ENCODE results near the gene PODN. TPM values are rescaled to one million over a fixed set of nuclear protein-coding genes. Genes with fewer than 3 reads are reported as not detected.
A peak's percentile ranks its signal among the peaks of the same experiment; 100 is the strongest.

Gene PODN
- total RNA-seq, 1 donor from 2014 or later, result not detected

DNA sequence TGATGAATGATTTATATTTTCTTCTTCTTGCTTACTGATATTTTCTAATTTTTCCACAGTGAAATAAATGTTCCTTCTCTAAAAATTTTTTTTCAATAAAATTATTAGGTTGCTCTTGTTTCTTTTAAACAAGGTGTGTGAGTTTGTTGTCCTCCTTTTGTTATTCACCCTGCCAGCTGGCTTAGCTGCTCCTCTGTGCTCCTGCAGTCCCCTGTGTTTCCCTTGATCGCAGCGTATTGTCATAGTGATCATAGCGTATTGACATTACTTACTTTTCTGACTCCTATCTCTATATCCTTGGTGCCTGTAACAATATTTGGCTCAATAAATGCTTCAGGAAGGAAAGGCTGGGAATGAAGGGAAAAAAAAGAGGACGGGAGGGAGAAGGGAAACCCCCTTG lies 24.9 kb upstream of the PODN start:
- H3K4me1 Mint-ChIP-seq (ENCODE audit: low read depth), result no peaks in the 10 kb centered on the region
- no peak overlapping the region for H3K4me3 Mint-ChIP-seq
- no peak for DNase-seq (ENCODE audit: low spot score)
- peaks cover 22% of the 10 kb centered on the region for H3K36me3 Mint-ChIP-seq (ENCODE audit: low read depth)
- H3K9me3 Mint-ChIP-seq, result no peaks in the 10 kb centered on the region
- H3K27me3 Mint-ChIP-seq (ENCODE audit: insufficient read depth), result no peaks in the 10 kb centered on the region
- intact Hi-C loops (cut with micrococcal nuclease), result no loop called here
- no peak overlapping the region for H3K27ac Mint-ChIP-seq

- Mint-ChIP-seq H3K27me3 (ENCODE audit: insufficient read depth) (no peaks in the 10 kb centered on the region), H3K27ac (no peak overlapping the region), H3K9me3 (no peaks in the 10 kb centered on the region), H3K36me3 (ENCODE audit: low read depth) (peaks cover 18% of the 10 kb centered on the region), H3K4me3 (no peak overlapping the region), H3K4me1 (ENCODE audit: low read depth) (no peaks in the 10 kb centered on the region)
- DNase-seq (ENCODE audit: low spot score), result no peak
- intact Hi-C loops (cut with micrococcal nuclease), result no loop called here
These were observed 23.4 kb upstream of the PODN start for GRCh38 chr1:53038566-53038965.

DNA sequence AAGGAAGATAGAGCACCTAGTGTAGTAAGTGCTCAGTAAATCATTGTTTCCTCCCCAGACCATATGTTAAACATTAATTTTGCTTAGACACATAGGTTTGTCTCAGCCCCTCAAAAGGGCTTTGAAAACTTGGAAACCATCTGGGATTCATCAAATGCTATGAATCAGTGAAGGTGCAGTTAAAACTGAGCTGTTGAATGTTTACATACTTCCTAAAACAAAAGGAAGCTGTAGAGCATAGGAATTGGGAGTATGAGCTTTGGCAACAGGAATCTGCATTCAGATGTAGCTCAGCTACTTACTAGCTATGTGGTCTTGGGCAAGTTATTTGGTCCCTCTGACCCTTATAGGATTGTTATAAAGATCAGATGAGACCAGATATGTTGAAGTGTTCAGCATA lies 18.7 kb upstream of the PODN start:
- H3K4me1 Mint-ChIP-seq (ENCODE audit: low read depth), result peaks cover 12% of the 10 kb centered on the region
- H3K4me3 Mint-ChIP-seq, result no peak overlapping the region
- no peak overlapping the region for H3K27ac Mint-ChIP-seq
- no peaks in the 10 kb centered on the region for H3K9me3 Mint-ChIP-seq
- peaks cover 23% of the 10 kb centered on the region for H3K36me3 Mint-ChIP-seq (ENCODE audit: low read depth)
- intact Hi-C loops (cut with micrococcal nuclease), result no loop called here
- DNase-seq (ENCODE audit: low spot score), result no peak
- H3K27me3 Mint-ChIP-seq (ENCODE audit: insufficient read depth), result no peaks in the 10 kb centered on the region

DNA sequence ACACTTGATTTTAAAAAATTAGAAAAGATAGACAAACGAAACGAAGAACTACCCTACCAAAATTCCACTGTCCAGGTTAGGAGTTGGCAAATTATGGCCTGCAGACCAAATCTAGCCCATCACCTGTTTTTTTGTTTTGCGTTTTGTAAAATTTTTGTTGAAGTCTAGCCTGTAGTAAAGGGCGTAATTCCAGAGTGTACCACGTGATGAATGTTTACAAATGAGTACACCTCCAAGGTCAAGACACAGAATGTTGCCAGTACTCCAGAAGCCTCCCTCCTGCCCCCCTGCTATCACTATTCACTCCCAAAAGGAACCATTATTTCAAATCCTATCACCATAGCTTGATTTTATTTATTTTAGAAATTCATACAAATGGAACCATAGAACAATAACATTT lies 17.1 kb upstream of the PODN start:
- peaks cover 15% of the 10 kb centered on the region for H3K36me3 Mint-ChIP-seq (ENCODE audit: low read depth)
- DNase-seq (ENCODE audit: low spot score), result no peak
- no peaks in the 10 kb centered on the region for H3K27me3 Mint-ChIP-seq (ENCODE audit: insufficient read depth)
- peaks cover 14% of the 10 kb centered on the region for H3K4me1 Mint-ChIP-seq (ENCODE audit: low read depth)
- intact Hi-C loops (cut with micrococcal nuclease), result no loop called here
- H3K27ac Mint-ChIP-seq, result no peak overlapping the region
- H3K9me3 Mint-ChIP-seq, result no peaks in the 10 kb centered on the region
- no peak overlapping the region for H3K4me3 Mint-ChIP-seq

DNA sequence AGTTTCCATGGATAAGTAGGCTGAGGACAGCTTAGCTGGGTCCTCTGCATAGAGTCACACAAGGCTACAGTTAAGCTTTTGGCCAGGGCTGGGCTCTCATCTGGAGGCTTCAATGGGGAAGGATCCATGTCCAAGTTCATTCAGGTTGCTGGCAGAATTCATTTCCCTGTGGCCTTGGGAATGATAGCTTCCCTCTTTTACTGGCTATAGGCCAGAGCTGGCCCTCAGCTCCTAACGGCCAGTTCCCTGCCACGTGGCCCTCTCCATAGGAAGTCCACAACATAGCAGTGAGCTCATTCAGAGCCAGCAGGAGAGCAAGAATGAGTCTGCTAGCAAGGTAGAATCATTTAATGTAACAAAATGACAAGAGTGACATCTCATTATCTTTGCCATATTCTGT lies 15.1 kb upstream of the PODN start:
- H3K4me1 Mint-ChIP-seq (ENCODE audit: low read depth), result peaks cover 14% of the 10 kb centered on the region
- H3K9me3 Mint-ChIP-seq, result no peaks in the 10 kb centered on the region
- no peak overlapping the region for H3K27ac Mint-ChIP-seq
- DNase-seq (ENCODE audit: low spot score), result no peak
- H3K4me3 Mint-ChIP-seq, result no peak overlapping the region
- H3K27me3 Mint-ChIP-seq (ENCODE audit: insufficient read depth), result no peaks in the 10 kb centered on the region
- intact Hi-C loops (cut with micrococcal nuclease), result no loop called here
- peaks cover 15% of the 10 kb centered on the region for H3K36me3 Mint-ChIP-seq (ENCODE audit: low read depth)

DNA sequence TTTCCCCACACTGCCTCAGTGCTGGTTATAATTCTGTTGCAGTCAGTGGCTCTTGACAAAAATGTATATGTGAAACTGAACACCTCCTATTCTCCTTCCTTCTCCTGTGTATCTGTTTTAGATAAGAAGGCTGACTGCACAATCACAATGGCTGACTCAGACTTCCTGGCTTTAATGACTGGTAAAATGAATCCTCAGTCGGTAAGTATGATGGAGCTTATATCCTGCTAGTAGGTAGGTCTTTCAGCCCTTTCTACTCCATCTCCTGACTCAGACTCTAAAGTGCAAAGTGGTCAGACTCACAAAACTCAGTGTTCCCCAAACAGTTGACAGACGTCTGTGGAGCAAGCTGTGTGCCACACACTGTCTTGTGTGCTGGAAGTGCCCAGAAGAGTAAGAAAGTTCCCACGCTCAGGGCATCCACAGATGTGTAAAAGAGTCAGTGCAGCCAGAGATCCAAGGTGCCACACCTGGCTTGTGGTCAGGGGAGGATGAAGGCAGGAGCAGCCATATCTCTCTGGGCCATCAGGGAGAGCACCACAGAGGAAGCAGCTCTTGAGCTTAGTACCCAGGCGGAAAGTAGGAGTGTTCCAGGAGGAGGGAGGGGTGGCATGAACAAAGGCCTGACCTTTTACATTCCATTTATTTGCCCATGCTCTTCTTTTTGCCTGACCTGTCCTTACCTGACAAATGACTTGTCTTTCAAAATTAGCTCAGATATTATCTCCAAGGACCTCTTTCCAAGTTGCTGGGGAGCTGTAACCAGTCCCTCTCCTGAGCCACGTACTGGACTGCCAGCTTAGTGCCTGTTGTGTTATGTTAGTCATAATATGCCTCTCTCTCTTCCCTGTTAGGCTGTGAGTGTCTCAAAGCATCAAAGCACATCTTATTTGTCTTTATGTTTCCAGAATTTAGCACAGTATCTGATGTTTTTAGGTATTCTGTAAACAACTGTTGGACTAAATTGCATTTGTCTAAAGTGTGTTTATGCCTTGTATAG lies 14.0 kb upstream of the PODN start:
- no peak for DNase-seq (ENCODE audit: low spot score)
- Mint-ChIP-seq H3K27me3 (ENCODE audit: insufficient read depth) (no peaks in the 10 kb centered on the region), H3K4me3 (no peak overlapping the region), H3K36me3 (ENCODE audit: low read depth) (peaks cover 24% of the 10 kb centered on the region), H3K9me3 (no peaks in the 10 kb centered on the region), H3K27ac (peak overlapping the region; percentile 16), H3K4me1 (ENCODE audit: low read depth) (peaks cover 14% of the 10 kb centered on the region)
- intact Hi-C loops (cut with micrococcal nuclease), result no loop called here

DNA sequence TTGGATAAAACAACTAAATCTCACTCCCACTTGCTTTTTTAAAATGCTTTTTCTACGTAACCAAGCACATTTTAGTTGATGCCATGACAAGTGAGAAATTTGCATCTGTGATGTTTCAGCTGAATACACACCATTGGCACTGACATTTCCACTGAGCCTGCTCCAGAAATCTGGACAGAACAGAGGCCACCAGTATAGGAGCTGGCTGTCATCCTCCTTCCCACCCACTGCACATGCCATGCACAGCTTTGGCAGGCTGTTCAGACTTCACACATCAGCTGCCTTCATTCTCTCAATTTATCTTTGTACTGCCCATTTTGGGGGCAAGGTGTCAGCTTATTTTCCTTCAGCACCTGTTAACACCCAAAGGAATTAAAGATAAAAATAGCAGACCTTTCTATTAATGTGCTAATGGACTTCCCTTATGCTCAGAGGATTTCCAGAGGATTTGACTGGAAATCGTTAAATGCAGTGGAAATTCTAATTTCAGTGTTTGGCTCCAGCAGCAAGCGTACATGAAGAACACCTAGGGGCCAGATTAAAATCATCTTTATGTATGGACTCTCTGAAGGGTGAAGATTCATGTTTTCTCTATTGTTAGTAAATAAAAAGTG lies 12.9 kb upstream of the PODN start:
- Mint-ChIP-seq H3K4me3 (no peak overlapping the region), H3K9me3 (no peaks in the 10 kb centered on the region), H3K36me3 (ENCODE audit: low read depth) (peaks cover 30% of the 10 kb centered on the region), H3K27me3 (ENCODE audit: insufficient read depth) (no peaks in the 10 kb centered on the region), H3K4me1 (ENCODE audit: low read depth) (peaks cover 14% of the 10 kb centered on the region), H3K27ac (no peak overlapping the region)
- no peak for DNase-seq (ENCODE audit: low spot score)
- intact Hi-C loops (cut with micrococcal nuclease), result no loop called here

DNA sequence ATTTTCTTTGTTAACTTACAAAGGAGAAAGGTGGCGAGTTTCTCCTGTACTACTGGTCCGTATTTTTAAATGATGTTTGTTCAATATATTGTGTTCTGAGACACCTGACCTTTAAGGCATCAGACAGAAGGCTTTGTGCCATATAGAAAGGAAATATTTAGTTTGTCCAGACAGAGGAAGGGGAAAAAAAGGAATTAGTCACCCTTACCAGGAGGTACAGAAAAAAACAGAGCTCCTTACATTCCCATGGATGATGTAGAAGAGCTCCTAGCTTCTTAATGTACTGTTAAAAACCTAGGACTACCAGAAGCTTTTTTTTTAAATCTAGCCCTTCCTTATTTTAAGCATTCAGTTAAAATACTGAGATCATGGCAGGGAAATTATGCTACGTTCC lies 12.4 kb upstream of the PODN start:
- Mint-ChIP-seq H3K4me3 (no peak overlapping the region), H3K27me3 (ENCODE audit: insufficient read depth) (no peaks in the 10 kb centered on the region), H3K9me3 (no peaks in the 10 kb centered on the region), H3K27ac (no peak overlapping the region), H3K36me3 (ENCODE audit: low read depth) (peaks cover 32% of the 10 kb centered on the region), H3K4me1 (ENCODE audit: low read depth) (peaks cover 14% of the 10 kb centered on the region)
- intact Hi-C loops (cut with micrococcal nuclease), result no loop called here
- no peak for DNase-seq (ENCODE audit: low spot score)

GRCh38 chr1:53050310-53050709 lies 11.7 kb upstream of the PODN start:
- intact Hi-C loops (cut with micrococcal nuclease), result no loop called here
- H3K4me1 Mint-ChIP-seq (ENCODE audit: low read depth), result peaks cover 14% of the 10 kb centered on the region
- no peak overlapping the region for H3K27ac Mint-ChIP-seq
- DNase-seq (ENCODE audit: low spot score), result no peak
- no peaks in the 10 kb centered on the region for H3K27me3 Mint-ChIP-seq (ENCODE audit: insufficient read depth)
- H3K9me3 Mint-ChIP-seq, result no peaks in the 10 kb centered on the region
- peaks cover 38% of the 10 kb centered on the region for H3K36me3 Mint-ChIP-seq (ENCODE audit: low read depth)
- no peak overlapping the region for H3K4me3 Mint-ChIP-seq

- H3K4me1 Mint-ChIP-seq (ENCODE audit: low read depth), result peaks cover 14% of the 10 kb centered on the region
These were observed 10.3 kb upstream of the PODN start for GRCh38 chr1:53051676-53052075.

GRCh38 chr1:53057127-53057526 lies 4.9 kb upstream of the PODN start:
- no peak for DNase-seq (ENCODE audit: low spot score)
- no peak overlapping the region for H3K4me3 Mint-ChIP-seq
- peaks cover 21% of the 10 kb centered on the region for H3K36me3 Mint-ChIP-seq (ENCODE audit: low read depth)
- peaks cover 22% of the 10 kb centered on the region for H3K27me3 Mint-ChIP-seq (ENCODE audit: insufficient read depth)
- intact Hi-C loops (cut with micrococcal nuclease), result no loop called here
- no peaks in the 10 kb centered on the region for H3K4me1 Mint-ChIP-seq (ENCODE audit: low read depth)
- no peaks in the 10 kb centered on the region for H3K9me3 Mint-ChIP-seq
- H3K27ac Mint-ChIP-seq, result no peak overlapping the region

More at GRCh38 chr1:53051676-53052075, 10.3 kb upstream of the PODN start:
- no peaks in the 10 kb centered on the region for H3K9me3 Mint-ChIP-seq
- no peak overlapping the region for H3K27ac Mint-ChIP-seq
- H3K36me3 Mint-ChIP-seq (ENCODE audit: low read depth), result peaks cover 38% of the 10 kb centered on the region
- no peaks in the 10 kb centered on the region for H3K27me3 Mint-ChIP-seq (ENCODE audit: insufficient read depth)
- intact Hi-C loops (cut with micrococcal nuclease), result no loop called here
- no peak overlapping the region for H3K4me3 Mint-ChIP-seq
- no peak for DNase-seq (ENCODE audit: low spot score)

DNA sequence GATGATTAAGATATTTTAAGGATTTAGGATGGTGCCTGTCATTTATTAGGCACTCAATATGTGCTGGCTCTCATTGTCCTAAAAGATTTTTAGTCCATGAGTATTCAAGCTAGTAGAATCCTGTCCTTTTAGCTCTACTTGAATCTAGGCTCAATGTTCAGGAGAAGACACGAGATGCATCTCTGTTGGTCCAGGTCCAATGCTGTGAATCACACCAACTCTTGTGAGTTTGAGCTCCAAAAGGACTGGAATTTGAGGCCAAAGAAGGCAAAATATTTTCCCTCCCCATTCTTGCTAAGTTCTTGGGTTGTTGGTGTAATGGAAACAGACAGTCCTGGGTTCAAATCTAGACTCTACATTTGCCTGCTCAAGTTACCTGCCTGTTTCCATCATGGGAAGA lies 1.4 kb upstream of the PODN start:
- Mint-ChIP-seq H3K4me1 (ENCODE audit: low read depth) (no peaks in the 10 kb centered on the region), H3K4me3 (no peak overlapping the region), H3K27me3 (ENCODE audit: insufficient read depth) (peaks cover 41% of the 10 kb centered on the region), H3K9me3 (no peaks in the 10 kb centered on the region), H3K27ac (no peak overlapping the region), H3K36me3 (ENCODE audit: low read depth) (no peaks in the 10 kb centered on the region)
- intact Hi-C loops (cut with micrococcal nuclease), result loop anchor here (10.0 kb wide), 1 partner anchor 124 kb away; no protein-coding TSS in a partner anchor
- no peak for DNase-seq (ENCODE audit: low spot score)

GRCh38 chr1:53061123-53061858 lies 722 bp upstream of the PODN start:
- Mint-ChIP-seq H3K4me1 (ENCODE audit: low read depth) (no peaks in the 10 kb centered on the region), H3K4me3 (no peak overlapping the region), H3K9me3 (no peaks in the 10 kb centered on the region), H3K27me3 (ENCODE audit: insufficient read depth) (peaks cover 41% of the 10 kb centered on the region), H3K27ac (no peak overlapping the region), H3K36me3 (ENCODE audit: low read depth) (no peaks in the 10 kb centered on the region)
- DNase-seq (ENCODE audit: low spot score), result no peak
- intact Hi-C loops (cut with micrococcal nuclease), result loop anchor here (10.0 kb wide), 1 partner anchor 124 kb away; no protein-coding TSS in a partner anchor
